GM10847 (cell line): ENCODE results near the gene RANBP3L.

ENCODE experiments used
- POLR2A ChIP-seq: IDR thresholded peaks from 2 replicates; pipeline ENCODE4 v1.6.1; 2011; ENCODE audit not compliant: insufficient read length; ENCODE audit errors: extremely low read depth

RANBP3L gene

GRCh38 chr5:36261186-36261585 lies 40.5 kb downstream of the RANBP3L start:
- TF ChIP-seq POLR2A = no peak

GRCh38 chr5:36253575-36253974 lies 48.1 kb downstream of the RANBP3L start:
- no peak for TF ChIP-seq POLR2A

DNA sequence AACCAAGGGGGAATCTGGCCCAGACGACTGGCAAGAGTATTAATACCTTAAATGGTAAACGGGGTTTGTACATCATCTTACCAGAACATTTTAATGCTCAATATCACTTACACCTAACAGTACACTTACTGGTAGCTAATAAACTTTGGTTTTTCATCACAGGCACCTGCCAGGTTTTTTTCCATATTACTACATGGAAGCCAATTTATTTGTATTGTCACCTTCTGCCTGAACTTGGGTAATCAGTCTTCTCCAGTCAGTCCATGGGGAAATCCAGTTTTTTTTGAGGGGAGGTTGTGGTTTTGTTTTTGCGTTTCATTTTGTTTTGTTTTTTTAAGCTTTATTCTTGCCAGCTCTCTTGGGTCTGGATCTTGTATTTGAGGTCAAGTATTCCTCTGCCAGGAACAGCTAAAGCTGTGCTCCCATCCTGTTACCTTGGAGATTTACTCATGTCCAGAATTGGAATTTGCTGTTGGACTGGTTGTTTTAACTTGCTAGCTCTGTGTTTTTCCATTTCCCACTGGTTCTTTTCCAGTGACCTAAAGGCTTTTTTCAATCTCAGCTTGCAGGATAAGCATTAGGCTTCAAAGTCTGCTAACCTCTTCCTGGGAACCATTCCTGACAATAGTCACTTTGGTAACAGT lies 48.9 kb downstream of the RANBP3L start:
- TF ChIP-seq POLR2A = no peak

GRCh38 chr5:36251218-36251617 lies 50.5 kb downstream of the RANBP3L start:
- TF ChIP-seq POLR2A = no peak

DNA sequence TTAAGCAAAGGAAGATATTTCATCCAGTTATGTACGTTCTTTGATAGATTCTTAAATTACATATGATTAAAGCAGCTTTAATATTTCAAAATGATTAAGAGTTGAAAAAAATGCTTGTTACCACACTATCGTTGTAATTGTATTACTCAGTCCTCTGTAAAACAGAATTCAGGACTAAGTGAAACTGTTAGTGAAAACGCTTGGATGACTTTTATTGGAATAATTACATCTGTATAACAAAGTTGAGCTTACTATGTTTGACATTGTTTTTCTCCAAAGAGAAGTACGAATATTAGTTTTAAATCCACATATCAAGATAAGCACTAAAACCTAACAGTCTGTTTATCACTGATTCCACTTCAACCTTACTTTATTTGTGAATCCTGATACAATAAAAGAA lies 51.3 kb downstream of the RANBP3L start:
- TF ChIP-seq POLR2A = no peak

- TF ChIP-seq POLR2A = no peak
Measured at GRCh38 chr5:36246036-36246800, 55.5 kb downstream of the RANBP3L start.

GRCh38 chr5:36244076-36244475 lies 57.6 kb downstream of the RANBP3L start:
- TF ChIP-seq POLR2A = no peak

DNA sequence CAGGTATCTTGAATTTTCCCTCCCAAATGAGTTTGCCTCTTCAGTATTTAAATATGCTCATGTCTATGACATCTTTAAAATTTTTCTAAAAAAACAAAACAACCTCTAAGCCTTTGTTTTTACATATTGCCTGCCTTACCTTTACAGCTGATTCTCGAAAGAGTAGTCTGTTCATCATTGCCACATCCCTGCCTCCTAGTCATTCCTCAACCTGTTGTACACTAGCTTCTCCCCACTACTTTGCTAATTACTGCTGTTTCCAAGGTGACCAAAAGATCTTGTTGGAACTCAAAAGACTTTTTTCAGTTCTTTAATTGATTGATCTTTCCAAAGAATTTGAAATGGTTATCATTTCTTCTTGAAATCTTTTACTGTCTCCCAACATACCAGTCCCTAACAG lies 58.0 kb downstream of the RANBP3L start:
- TF ChIP-seq POLR2A = no peak

DNA sequence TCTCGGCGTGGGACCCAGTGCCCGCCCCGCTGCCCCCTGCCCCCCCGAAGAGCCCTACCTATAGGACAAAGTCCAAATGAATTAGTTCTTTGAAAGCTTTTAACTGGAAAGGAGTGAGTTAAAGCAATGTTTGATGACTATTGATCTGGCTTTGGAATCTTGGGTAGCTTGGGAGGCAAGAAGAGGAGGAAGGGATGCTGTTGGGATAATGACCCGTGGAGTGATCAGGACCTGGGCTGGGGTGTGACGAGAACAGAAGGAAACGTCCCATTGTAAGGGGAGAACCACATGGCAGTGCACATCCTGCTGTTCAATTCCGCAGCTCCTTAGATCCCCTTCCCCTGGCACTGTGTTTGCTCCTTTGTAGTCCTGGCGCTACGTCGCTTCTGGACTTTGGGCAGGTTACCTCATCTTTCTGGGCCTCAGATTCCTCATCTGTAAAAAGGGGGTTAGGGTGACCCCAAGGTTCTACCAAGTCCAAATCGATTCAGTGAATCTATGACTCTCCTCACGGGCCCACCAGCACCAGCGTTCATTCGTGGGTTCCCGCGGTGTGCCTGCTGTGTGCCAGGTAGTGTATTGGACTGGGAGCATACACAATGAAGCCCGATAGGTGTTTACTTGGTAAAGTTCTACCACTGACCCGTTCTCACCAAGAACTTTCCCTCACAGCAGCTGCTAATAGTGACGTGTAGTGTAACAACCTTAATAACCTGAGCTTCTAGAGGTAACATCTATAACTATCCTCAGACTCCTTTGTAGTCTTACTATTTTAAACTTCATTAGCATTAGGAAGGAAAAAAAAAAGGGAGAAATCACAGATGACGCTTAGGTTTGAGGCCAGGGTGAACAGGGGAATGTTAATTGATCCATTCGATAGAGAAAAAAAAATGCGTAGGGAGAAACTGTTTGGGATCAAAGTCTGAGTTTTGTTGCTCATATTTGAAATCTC lies 58.9 kb downstream of the RANBP3L start:
- TF ChIP-seq POLR2A = no peak

- TF ChIP-seq POLR2A = peak; percentile 19
Measured at GRCh38 chr5:36241631-36242533, 59.8 kb downstream of the RANBP3L start, which contains the start of gene NADK2. NADK2 (minus strand) TSS chr5:36241925; CDS start chr5:36241798, 127 bp downstream.

DNA sequence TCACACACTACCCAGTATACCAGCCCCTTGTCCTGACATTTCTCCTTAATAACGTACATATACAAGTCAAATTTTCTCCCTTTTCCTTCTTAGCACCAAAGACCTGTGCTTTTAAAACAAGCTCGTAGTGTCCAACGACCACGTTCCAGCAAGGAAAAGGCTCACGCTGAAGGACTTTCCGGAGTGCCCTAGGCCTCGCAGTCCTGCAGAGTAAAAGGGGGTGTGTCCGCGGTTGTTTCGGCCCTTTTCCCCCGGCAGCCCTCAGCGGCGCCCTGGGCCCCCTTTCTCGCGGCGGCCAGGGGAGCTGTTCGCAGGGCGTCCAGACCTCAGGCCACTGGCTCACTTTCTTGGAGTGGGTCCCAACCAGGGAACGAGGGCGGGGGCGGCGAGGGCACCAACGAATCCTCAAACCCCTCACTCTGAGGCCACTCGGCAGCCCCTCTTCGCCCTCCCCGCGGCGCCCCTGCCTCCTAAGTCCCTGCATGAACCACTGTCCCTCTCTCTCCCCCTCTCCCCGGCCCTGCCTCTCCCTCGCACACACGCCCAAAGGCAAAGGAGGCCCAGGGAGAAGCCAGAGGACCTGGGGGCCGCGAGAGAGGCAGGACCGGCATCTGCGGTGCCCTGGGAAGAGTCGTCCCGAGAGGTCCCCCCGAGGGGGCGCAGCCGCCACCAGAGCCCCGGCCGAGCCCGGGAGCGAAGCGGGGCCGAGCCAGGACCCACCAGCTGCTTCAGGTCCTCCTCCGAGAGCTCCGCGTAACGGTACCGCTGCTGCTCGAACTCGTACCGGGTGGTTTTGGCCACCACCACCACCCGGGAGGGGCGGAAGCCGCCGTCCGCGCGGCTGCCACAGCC lies 60.7 kb downstream of the RANBP3L start:
- no peak for TF ChIP-seq POLR2A

DNA sequence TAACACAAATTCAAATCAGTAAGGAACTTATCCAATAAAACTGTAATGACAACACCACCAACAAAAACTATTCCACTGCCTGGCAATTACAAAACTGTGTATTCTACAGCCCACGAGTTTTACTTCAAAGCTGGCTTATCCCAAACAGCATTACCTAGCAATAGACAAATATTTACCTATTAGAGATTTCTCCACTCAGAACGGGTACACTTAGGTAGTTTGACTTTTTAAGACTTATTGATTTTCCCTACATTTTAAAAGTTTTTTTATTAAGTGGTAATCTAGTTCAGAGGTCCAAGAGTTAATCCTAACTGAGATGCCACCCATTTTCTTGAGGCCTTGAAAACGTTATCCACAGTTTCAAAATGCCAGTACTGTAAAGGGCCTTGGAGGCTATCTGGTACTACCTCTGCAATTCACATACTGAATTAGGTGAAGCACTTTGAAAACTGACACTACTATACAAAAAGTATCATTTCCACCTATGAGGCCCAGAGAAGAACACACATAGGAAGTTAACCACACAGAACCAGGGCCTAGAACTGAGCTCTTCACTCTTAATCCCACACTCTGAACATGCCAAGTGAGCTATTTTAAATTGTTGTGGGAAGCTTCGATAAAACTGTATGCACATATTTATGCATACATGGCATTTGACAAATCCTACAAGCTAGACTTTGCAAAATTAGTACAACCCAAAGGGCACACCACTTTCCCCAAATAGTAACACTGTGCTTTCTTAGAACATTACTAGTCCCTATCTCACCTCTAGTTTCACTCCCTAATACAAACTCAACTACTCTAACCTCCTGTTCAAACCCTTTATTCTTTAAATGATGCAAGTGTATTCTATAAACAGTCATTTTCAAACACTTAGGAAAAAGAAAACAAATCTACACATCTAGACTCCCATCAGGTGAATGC lies 62.1 kb downstream of the RANBP3L start:
- no peak for TF ChIP-seq POLR2A
